ENCODE data around the gene MTHFD1. TPM values are rescaled to one million over a fixed set of nuclear protein-coding genes. Genes with fewer than 3 reads are reported as not detected.

MTHFD1 gene
- total and polyA plus RNA-seq, 10 donors, result 17.6 to 65.9 (median 29.7) TPM

GRCh38 chr14:64475585-64476273 lies 87.6 kb downstream of the MTHFD1 start:
- Histone ChIP-seq H3K9me3 (no peaks in the 10 kb centered on the region), H3K4me3 (no peak overlapping the region), H3K27ac (no peak overlapping the region), H3K36me3 (peaks cover 0 to 23% (median 2%) of the 10 kb centered on the region in 6 donors), H3K4me1 (peaks cover 0 to 4% (median 0%) of the 10 kb centered on the region in 6 donors), H3K27me3 (replicated peaks in 1 of 7) (no peaks in the 10 kb centered on the region)
- TF ChIP-seq CTCF (IDR thresholded peaks at IDR 0.05 in 8 of 11, conservative IDR thresholded peaks at IDR 0.05 in 3 of 11) (no peak), POLR2AphosphoS5 (IDR thresholded peaks at IDR 0.05) (no peak), POLR2A (IDR thresholded peaks at IDR 0.05) (no peak)
- intact Hi-C loops (cut with DNase I; ENCODE audit: low total_unique reads), result loop anchor here (5.0 to 10.0 kb wide), 2 partner anchors 43 to 131 kb away; no protein-coding TSS in a partner anchor
- 90 to 91% (median 90%) methylated on average over 8 of the region's 8 CpGs for WGBS, 5 donors
- DNase-seq, result no peak

- H3K36me3 ChIP-seq, result peaks cover 0 to 30% (median 2%) of the 10 kb centered on the region in 6 donors
- no peak for DNase-seq
- H3K27ac ChIP-seq, result no peak overlapping the region
- peaks cover 0 to 4% (median 0%) of the 10 kb centered on the region in 6 donors for H3K4me1 ChIP-seq
- H3K9me3 ChIP-seq, result no peaks in the 10 kb centered on the region
- intact Hi-C loops (cut with DNase I; ENCODE audit: low total_unique reads), result loop anchor here (5.0 to 10.0 kb wide), 2 partner anchors 44 to 132 kb away; no protein-coding TSS in a partner anchor
- WGBS, 5 donors, result 93 to 98% (median 94%) methylated on average over 8 of the region's 8 CpGs
- H3K27me3 ChIP-seq (replicated peaks in 1 of 7), result no peaks in the 10 kb centered on the region
- no peak for TF ChIP-seq CTCF (IDR thresholded peaks at IDR 0.05 in 8 of 11, conservative IDR thresholded peaks at IDR 0.05 in 3 of 11)
- no peak for TF ChIP-seq POLR2A (IDR thresholded peaks at IDR 0.05)
- TF ChIP-seq POLR2AphosphoS5 (IDR thresholded peaks at IDR 0.05), result no peak
- H3K4me3 ChIP-seq, result no peak overlapping the region
Measured at GRCh38 chr14:64476438-64476837, 88.3 kb downstream of the MTHFD1 start.

GRCh38 chr14:64478634-64479250 lies 90.6 kb downstream of the MTHFD1 start:
- Histone ChIP-seq H3K27ac (no peak overlapping the region), H3K27me3 (replicated peaks in 1 of 7) (no peaks in the 10 kb centered on the region), H3K36me3 (peaks cover 0 to 45% (median 2%) of the 10 kb centered on the region in 6 donors), H3K4me1 (peaks cover 0 to 4% (median 0%) of the 10 kb centered on the region in 6 donors), H3K9me3 (no peaks in the 10 kb centered on the region), H3K4me3 (no peak overlapping the region)
- TF ChIP-seq CTCF (IDR thresholded peaks at IDR 0.05 in 8 of 11, conservative IDR thresholded peaks at IDR 0.05 in 3 of 11) (peak in 9 of 11 experiments; percentile 8 to 58 (median 46)), POLR2AphosphoS5 (IDR thresholded peaks at IDR 0.05) (no peak), POLR2A (IDR thresholded peaks at IDR 0.05) (no peak)
- no peak for DNase-seq
- intact Hi-C loops (cut with DNase I; ENCODE audit: low total_unique reads), result loop anchor here (5.0 to 10.0 kb wide), 2 partner anchors 46 to 134 kb away; no protein-coding TSS in a partner anchor

- peaks cover 0 to 92% (median 35%) of the 10 kb centered on the region in 6 donors for H3K36me3 ChIP-seq
- no peak overlapping the region for H3K27ac ChIP-seq
- no peak for TF ChIP-seq CTCF (IDR thresholded peaks at IDR 0.05 in 8 of 11, conservative IDR thresholded peaks at IDR 0.05 in 3 of 11)
- no peak for TF ChIP-seq POLR2A (IDR thresholded peaks at IDR 0.05)
- no peak for TF ChIP-seq POLR2AphosphoS5 (IDR thresholded peaks at IDR 0.05)
- peaks cover 0 to 17% (median 0%) of the 10 kb centered on the region in 6 donors for H3K4me1 ChIP-seq
- intact Hi-C loops (cut with DNase I; ENCODE audit: low total_unique reads), result no loop called here
- H3K27me3 ChIP-seq (replicated peaks in 1 of 7), result no peaks in the 10 kb centered on the region
- DNase-seq, result no peak
- H3K9me3 ChIP-seq, result no peaks in the 10 kb centered on the region
- H3K4me3 ChIP-seq, result no peak overlapping the region
- WGBS, 5 donors, result 77 to 99% (median 88%) methylated on average over 5 of the region's 5 CpGs
Measured at GRCh38 chr14:64488590-64489099, 100.5 kb downstream of the MTHFD1 start.

Measured in spleen (tissue), 11 donors.